Fibroblast of skin of back (primary cell): ENCODE results near the gene PLN.

Experiments
- DNase-seq: peaks from one replicate; pipeline ENCODE4 v3.0.0-alpha.2; 2013

Gene PLN

DNA sequence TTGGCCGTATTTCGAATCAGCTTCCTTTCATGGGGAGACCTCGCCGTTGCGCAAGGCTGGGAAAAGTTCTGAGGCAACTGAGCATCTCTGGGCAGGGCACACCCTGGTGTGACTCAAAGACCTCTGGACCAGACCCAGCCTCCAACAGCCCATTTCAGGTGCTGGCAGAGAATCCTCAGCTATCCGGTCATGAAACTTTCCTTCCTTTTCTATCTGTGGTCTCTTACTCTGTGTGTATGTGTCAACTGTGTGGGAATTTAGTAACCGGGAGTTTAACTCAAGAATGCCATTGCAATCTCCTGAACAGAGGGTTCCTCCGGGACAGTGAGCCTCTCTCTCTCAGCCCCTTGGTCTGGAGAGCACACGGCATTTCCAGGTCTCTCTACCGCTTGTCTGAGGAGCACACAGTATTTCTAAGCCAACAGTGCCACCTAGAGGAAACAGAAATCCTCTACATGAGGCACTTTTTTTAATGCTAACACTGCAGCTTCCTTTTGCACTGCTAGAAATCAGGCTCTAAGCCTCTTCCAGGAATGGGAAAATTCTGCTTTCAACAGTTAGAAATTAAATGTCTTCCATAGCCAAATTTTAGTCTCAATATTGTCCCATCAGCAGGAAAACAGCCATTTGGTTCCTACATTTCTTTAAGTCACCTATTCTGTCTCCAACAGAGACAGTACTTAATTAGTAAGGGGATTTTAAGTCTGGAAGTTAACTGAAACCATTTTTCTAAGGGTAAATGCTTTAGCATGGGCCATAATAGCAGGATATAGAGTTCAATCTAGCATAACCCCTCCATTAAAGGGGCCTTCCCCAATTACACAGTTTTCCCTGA is 32.7 kb downstream of the PLN start:
- peak; percentile 70 for DNase-seq

DNA sequence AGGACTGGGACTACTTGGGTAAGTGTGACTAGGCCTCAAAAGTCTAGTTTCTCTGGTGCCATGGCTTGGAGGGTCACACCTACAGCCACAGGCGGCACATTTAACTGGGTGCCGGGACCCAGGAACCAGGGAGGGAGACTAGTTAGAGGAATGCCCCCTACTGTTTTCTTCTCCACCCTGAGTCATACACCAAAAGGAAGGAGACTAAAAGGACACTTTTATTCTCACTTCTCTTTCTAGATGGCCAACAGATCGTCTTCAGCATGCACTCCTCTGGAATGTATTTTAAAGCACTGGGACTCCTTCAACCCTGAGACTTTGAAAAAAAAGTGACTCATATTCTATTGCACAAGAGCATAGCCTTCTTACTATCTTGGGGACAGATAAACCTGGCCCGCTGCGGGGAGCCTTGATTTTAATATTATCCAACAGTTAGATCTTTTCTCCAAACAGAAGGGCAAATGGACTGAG is 33.4 kb downstream of the PLN start:
- DNase-seq, result peak; percentile 73

DNA sequence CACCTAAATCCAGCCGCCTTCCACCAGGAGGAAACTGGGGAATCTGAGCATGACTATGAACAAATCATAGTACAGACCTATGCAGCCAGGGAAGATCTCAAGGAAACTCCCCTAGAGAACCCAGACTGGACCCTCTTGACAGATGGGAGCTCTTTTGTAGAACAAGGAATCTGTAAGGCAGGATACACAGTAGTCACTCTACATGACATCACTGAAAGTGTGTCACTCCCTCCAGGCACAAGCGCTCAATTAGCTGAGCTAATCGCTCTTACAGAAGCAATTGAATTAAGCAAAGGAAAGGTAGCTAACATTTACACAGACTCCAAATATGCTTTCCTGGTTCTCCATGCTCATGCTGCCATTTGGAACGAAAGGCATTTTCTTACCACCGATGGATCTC is 36.8 kb downstream of the PLN start:
- DNase-seq, result no peak

DNA sequence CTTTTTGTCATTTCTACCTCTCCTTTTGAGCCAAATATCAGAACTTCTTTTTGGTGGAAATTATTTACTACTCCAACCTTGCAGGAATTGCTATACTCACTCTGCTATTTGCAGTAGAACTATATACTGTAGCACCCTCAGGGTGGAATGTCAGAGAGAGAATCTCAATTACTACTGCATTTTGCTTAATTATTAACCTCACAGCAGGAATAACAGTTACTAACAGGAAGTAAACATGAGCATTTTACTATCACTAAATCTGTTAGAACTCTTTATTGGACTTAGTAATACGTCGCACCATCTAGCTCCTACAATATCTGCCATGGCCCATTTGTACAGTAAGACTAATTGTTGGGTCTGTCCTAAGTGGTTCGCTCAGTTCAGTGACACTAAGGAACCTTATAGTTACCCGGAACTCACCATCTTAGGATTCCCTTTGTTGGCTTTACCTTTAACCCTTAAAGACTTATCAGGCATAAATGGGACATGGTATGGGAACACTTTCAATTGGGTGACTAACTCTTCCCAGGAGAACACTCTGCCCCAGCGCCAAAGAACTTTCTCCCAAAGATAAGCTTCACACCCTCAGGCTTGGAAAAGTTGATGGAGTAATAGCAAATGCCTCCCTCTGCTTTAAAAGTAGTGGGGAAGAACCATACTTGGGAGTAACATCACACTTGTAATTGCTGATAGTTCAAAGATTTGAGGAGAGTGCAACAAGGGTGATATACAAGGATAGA is 38.8 kb downstream of the PLN start:
- DNase-seq, result no peak

DNA sequence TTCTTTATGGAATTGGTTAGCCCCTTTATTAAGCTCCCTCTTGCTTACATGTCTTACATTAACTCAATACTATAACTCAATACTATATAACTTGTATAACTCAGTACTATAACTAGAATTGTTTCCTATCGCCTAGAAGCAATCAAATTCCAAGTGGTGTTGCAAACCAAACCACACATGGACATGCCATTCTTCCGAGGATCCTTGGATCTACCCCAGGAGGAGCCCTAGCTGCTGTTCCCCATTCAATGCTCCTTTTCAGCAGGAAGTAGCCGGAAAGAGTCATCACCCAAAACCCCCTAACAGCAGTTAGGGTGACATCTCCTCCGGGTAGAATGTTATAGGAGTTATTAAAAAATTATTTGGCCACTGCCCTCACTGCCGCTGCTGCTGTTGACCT is 40.5 kb downstream of the PLN start:
- DNase-seq, result no peak

DNA sequence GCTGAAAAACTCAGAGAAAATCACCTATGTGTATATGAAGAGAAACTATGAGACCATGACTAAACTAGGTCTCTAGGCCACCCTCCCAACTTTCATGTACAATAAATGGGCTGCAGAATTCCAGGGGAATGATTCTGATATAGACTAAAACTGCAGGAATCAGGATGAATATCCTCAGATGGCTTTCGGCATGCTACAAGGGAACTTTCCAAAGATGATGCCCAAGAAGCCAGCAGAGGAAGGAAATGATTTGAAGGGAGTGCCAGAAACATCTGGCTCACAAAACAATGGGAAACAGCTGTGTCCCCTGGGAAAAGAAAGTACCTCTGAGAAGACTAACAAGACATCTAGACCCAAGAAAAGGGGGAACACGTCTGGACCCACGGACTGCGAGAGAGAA is 41.1 kb downstream of the PLN start:
- no peak for DNase-seq

DNA sequence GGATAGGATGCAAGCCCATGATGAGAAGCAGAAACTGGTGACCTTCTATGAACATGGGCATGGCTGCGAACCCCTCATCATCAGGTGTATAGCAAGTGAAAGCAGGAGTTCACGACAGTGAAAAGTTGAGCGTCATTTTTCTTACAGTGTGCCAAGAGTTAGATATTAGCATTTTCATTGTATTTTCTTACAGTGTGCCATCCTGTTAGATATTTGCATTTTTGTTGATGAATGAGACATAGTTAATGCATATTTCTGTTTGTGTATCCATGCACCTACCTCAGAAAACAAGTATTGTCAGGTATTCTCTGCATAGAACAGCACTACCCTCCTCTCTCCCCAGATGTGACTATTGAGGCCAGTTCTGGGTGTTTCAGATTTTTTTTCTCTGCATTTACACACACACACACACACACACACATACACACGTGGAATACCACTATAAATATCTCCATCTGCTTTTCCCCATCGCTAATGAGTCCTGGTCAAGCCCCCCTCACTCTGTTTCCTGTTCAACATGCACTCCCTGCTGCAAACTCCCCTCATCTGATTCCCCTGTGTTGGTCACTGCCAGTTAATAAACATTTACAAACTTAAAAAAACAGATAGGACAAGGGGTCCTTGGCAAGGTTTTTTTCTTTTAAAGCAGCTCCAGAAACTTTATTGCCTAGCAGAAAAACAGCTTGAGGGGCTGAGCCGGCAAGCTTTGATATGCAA is 41.7 kb downstream of the PLN start:
- no peak for DNase-seq

DNA sequence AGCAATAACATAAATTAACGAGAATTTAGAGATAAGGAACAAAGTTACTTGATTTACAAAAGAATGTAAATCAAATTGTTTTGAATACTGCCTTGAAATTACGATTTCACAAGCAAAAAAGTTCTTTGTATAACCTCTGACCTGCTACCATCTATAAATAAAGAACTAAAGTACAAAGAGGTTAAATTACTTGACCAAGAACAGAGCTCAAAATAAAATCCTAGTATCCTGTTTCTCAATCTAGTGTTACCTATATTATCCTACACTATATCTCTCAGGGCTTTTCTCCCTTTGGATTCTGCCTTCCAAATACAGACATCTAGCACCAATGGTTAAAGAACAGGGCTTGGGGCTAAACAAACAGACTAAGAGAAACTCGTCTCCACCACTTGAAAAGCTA is 43.8 kb downstream of the PLN start:
- DNase-seq, result no peak

DNA sequence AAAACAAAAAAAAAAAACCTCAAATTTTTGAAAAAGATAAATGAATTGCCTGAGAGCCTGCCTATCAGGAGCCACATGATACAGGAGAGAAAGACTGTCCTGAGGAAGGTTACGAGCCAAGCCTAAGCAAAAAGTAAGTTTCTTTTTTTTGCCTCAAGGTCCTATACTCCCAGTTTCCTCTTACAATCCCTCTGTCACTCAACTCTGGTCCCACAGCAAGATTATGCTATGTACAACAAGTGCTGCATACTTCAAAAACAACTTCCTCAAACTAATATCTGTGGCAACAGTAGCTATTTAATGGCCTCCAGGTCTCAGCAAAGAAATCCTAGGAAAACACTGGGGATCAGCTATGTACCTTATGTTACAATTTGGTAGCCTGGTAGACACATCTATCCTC is 46.8 kb downstream of the PLN start:
- DNase-seq, result no peak

DNA sequence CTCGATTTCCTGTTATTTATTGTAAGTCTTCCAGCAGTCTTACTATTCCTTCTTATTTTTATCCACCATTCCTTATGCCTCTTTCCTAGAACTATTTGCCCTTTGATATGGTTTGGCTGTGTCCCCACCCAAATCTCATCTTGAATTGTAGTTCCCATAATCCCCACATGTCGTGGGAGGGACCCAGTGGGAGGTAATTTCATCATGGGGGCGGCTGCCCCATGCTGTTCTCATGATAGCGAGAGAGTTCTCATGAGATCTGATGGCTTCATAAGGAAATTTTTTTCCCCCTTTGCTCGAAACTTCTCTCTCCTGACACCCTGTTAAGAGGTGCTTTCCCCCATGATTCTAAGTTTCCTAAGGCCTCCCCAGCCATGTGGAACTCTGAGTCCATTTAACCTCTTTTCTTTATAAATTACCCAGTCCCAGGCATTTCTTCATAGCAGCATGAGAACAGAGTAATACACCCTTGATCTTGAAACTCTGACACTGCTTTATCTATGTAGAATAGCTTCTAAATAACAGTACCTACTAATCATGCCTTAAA is 48.8 kb downstream of the PLN start:
- no peak for DNase-seq

DNA sequence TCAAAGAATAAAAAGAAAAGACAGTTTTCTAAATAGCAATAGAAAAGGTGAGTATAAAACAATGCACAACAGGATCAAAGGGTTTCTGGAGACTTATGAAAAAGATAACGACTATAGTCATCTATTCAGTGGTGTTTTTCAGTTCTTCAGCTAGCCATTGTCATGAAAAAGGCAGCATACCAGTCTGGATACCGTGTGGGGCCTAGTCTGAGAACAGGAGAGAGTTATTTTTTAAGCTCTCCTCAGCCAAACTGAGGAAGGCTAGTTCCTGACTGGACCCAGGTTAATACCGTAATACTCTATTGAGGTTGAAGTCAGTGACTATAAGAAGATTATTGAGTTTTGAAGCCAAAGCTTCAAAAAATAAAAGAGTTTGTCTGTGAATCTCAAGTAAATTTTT is 49.5 kb downstream of the PLN start:
- no peak for DNase-seq

DNA sequence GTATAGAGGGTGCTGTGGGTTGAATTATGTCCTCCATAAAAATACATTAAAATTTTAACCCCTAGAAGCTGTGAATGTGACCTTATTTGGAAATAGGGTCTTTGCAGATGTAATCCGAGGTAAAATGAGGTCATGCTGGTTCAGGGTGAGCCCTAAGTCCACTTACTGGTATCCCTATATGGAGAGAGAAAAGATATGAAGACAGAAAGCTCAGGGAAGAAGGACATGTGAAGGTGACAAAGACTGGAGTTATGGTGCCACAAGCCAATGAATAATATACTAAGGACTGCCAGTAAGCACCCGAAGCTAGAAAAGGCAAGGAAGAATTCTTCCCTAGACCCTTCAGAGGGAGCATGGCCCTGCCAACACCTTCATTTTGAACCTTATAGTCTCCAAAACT is 50.2 kb downstream of the PLN start:
- DNase-seq, result no peak

DNA sequence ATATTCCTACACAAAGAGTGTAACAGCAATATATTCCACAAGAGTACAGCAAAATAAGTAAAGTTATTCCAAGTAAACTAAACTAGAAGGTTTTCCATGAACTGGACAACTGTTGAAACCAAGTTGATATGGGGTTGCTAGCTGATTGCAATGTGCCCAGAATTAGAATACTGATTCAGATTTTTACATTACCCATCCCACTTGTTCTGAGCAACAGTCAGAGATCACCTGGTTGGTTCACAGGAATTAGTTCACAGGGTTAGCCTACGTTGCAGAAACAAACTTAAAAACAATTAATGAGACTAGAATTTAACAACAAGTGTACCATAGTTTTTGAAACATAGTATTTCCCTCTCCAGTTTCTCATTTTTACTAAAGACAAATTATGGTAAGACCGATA is 54.2 kb downstream of the PLN start:
- DNase-seq, result no peak

DNA sequence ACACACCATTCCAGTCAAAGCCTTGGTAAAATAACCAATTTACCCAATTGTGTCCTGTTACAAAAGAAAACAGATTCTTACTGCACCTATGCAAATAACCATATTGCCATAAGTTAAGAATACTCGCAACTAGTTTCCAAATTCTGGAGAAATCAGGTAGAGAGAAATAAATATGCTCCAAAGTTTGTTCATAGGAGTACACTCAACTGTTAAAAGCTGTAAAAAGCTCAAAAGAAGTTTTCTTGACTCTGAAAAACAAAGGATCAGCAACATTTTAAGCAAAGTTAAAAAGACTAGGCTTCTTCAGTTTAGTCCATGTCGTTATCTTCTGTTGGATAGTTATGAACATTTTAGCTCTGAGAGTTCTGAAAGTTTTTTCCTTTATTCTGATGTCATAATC is 55.3 kb downstream of the PLN start:
- DNase-seq, result no peak

DNA sequence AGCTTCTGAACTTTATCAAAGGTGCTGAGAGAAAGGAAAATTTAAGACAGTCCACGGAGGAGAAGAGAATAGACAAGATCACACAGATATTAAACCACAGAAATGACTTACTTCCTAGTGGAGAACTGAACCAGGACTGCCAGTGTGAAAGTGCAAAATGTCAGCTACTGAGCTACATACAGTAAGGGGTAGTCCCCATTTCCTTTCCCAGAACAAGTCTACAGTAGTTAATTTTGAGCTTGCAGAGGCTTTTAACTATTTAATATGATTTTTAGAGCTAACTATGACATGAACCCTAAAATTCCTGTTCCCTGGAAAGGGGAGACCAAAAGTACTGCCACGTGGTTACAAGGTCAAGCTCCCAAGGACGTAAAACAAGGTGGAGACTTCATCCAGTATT is 58.2 kb downstream of the PLN start:
- DNase-seq, result no peak

DNA sequence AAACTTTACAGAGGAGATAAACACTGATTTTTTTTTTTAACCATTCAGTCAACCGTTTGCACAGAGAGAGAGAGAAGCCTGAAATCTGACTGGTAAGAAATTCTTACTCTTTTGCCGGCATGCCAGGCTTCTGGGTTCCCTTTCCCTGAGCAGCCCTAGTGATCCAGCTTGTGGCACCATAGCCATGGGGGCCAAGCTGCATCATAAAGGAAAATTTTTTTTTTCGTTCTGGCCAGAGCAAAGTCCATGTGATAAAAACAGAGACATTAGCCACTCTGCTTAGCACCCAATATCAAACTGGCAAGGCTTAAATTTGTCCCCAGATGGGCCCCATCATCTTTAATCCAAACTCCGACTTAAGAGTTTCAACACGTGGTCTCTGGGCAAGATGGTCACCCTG is 58.8 kb downstream of the PLN start:
- no peak for DNase-seq
